SU-DHL-6 (cell line): ENCODE measurements around the gene RGS7.

ENCODE experiments used
- H2AFZ ChIP-seq: fragments of 200-600 bp; sonication (generic); 2 replicates; pipeline ENCODE4 v1.6.1; 2014; ENCODE audit warnings: low read depth, mild to moderate bottlenecking, moderate library complexity, mixed read lengths, antibody characterized with exemption, low read length; ENCODE audit not compliant: severe bottlenecking
- H3F3A ChIP-seq: fragments of 200-600 bp; shearing (Covaris generic); 2 replicates; pipeline ENCODE4 v1.6.0; 2016; ENCODE audit warnings: antibody characterized with exemption, mild to moderate bottlenecking; ENCODE audit not compliant: insufficient read depth
- H3K27ac ChIP-seq: fragments of 200-600 bp; sonication (generic); 2 replicates; pipeline ENCODE4 v1.5.1; 2016; ENCODE audit warnings: low read depth, mild to moderate bottlenecking, low read length, moderate library complexity, mixed read lengths
- H3K27me3 ChIP-seq: fragments of 200-600 bp; sonication (generic), shearing (Covaris generic); 2 replicates; pipeline ENCODE4 v1.6.0; 2014; ENCODE audit warnings: mild to moderate bottlenecking, low read length
- H3K36me3 ChIP-seq: fragments of 200-600 bp; sonication (generic); 2 replicates; pipeline ENCODE4 v1.6.1; 2014; ENCODE audit warnings: mild to moderate bottlenecking, low read length, mixed read lengths
- H3K4me2 ChIP-seq: fragments of 300-600, 200-600 bp; shearing (Covaris generic), sonication (generic); 2 replicates; pipeline ENCODE4 v1.6.0; 2014; ENCODE audit warnings: low read length, low read depth, mild to moderate bottlenecking; ENCODE audit not compliant: poor library complexity, severe bottlenecking
- H3K4me3 ChIP-seq: fragments of 200-600 bp; sonication (generic); 2 replicates; pipeline ENCODE4 v1.5.1; 2014; ENCODE audit warnings: antibody characterized with exemption, low read length, mild to moderate bottlenecking, mixed read lengths; ENCODE audit not compliant: insufficient read depth, poor library complexity, severe bottlenecking
- H3K79me2 ChIP-seq: fragments of 200-600 bp; sonication (generic); 2 replicates; pipeline ENCODE4 v1.6.1; 2014; ENCODE audit warnings: mild to moderate bottlenecking, low read length, moderate library complexity; ENCODE audit not compliant: insufficient read depth
- H3K9ac ChIP-seq: fragments of 200-600 bp; sonication (generic); 2 replicates; pipeline ENCODE4 v1.7.0; 2014; ENCODE audit warnings: mild to moderate bottlenecking, low read length
- H3K9me2 ChIP-seq: fragments of 200-600 bp; sonication (generic); replicated peaks from 2 replicates; pipeline ENCODE4 v1.6.1; 2014; ENCODE audit warnings: low read length; ENCODE audit not compliant: insufficient read depth
- H3K9me3 ChIP-seq: fragments of 200-600 bp; sonication (generic); 2 replicates; pipeline ENCODE4 v1.6.1; 2014; ENCODE audit warnings: low read length, mixed read lengths; ENCODE audit not compliant: insufficient read depth
- H4K20me1 ChIP-seq: fragments of 200-600 bp; sonication (generic); 2 replicates; pipeline ENCODE4 v1.6.1; 2014; ENCODE audit warnings: low read depth, mild to moderate bottlenecking, antibody characterized with exemption, low read length, moderate library complexity, mixed read lengths
- CTCF ChIP-seq: fragments of 200-600 bp; sonication (generic); IDR thresholded peaks from one replicate; pipeline ENCODE4 v1.5.1; 2017; ENCODE audit warnings: antibody characterized with exemption, mild to moderate bottlenecking, low read length, moderate library complexity; ENCODE audit not compliant: insufficient read depth, poor library complexity, severe bottlenecking
- EZH2phosphoT487 ChIP-seq: fragments of 200-600 bp; sonication (generic), shearing (Covaris generic); conservative IDR thresholded peaks from 2 replicates; pipeline ENCODE4 v1.6.1; 2018; ENCODE audit warnings: mild to moderate bottlenecking, antibody characterized with exemption, low read length, moderate library complexity, mixed read lengths

RGS7 gene

GRCh38 chr1:240936911-240937668 is 419.9 kb downstream of the RGS7 start:
- H3K27me3 ChIP-seq = no peaks in the 10 kb centered on the region
- H3K9ac ChIP-seq = no peak overlapping the region
- H3K27ac ChIP-seq = no peak overlapping the region
- TF ChIP-seq CTCF (no peak), EZH2phosphoT487 (no peak)
- H3K9me2 ChIP-seq = no peaks in the 10 kb centered on the region
- H2AFZ ChIP-seq = no peak overlapping the region
- H3K4me2 ChIP-seq = no peak overlapping the region
- no peak overlapping the region for H3K4me3 ChIP-seq
- H3K36me3 ChIP-seq = no peaks in the 10 kb centered on the region
- H3K79me2 ChIP-seq = no peaks in the 10 kb centered on the region
- H4K20me1 ChIP-seq = no peaks in the 10 kb centered on the region
- H3K9me3 ChIP-seq = peaks cover 11% of the 10 kb centered on the region; the same call in 1 of the 2 replicates
- no peaks in the 10 kb centered on the region for H3F3A ChIP-seq

GRCh38 chr1:240935920-240936319 is 421.1 kb downstream of the RGS7 start:
- Histone ChIP-seq H3K36me3 (no peaks in the 10 kb centered on the region), H3F3A (no peaks in the 10 kb centered on the region), H3K27me3 (no peaks in the 10 kb centered on the region), H3K79me2 (no peaks in the 10 kb centered on the region), H3K9me3 (peaks cover 11% of the 10 kb centered on the region; the same call in 1 of the 2 replicates), H2AFZ (no peak overlapping the region), H4K20me1 (no peaks in the 10 kb centered on the region), H3K4me2 (no peak overlapping the region), H3K27ac (no peak overlapping the region), H3K9me2 (no peaks in the 10 kb centered on the region), H3K4me3 (no peak overlapping the region), H3K9ac (no peak overlapping the region)
- TF ChIP-seq CTCF (no peak), EZH2phosphoT487 (no peak)

- H4K20me1 ChIP-seq = no peaks in the 10 kb centered on the region
- H3K9me3 ChIP-seq = no peaks in the 10 kb centered on the region
- H3F3A ChIP-seq = no peaks in the 10 kb centered on the region
- H3K4me2 ChIP-seq = no peak overlapping the region
- H3K79me2 ChIP-seq = no peaks in the 10 kb centered on the region
- no peaks in the 10 kb centered on the region for H3K27me3 ChIP-seq
- H3K36me3 ChIP-seq = no peaks in the 10 kb centered on the region
- TF ChIP-seq EZH2phosphoT487 = no peak
- no peak for TF ChIP-seq CTCF
- H3K27ac ChIP-seq = no peak overlapping the region
- no peaks in the 10 kb centered on the region for H3K9me2 ChIP-seq
- H3K9ac ChIP-seq = no peak overlapping the region
- H2AFZ ChIP-seq = no peak overlapping the region
- no peak overlapping the region for H3K4me3 ChIP-seq
Observed at GRCh38 chr1:240931031-240931430, 426.0 kb downstream of the RGS7 start.
